Endothelial cell of umbilical vein (primary cell): ENCODE data around the gene HPGDS. TPM values are rescaled to one million over a fixed set of nuclear protein-coding genes. Genes with fewer than 3 reads are reported as not detected.

Source experiments
- BruUV-seq: library from RNA; stranded (reverse); fragments of 400-500 nt; replicated peaks from 2 replicates; lab custom pipeline; 2021; lab: Mats Ljungman, UMichigan
- CTCF ChIA-PET: fragments of 300-600, 350-600 bp; sonication (Branson Sonifier 250); formaldehyde crosslinking; loops from one replicate; lab custom pipeline; 2021; ENCODE audit warnings: antibody characterized with exemption, inconsistent platforms; lab: Charles Lee
- POLR2A ChIA-PET: fragments of 300-600, 350-600 bp; sonication (Branson Sonifier 250); formaldehyde crosslinking; loops from one replicate; lab custom pipeline; 2021; ENCODE audit warnings: antibody characterized with exemption, inconsistent platforms; lab: Charles Lee
- DNase-seq: peaks from one replicate; pipeline ENCODE4 v3.0.0-alpha.2; 2011; ENCODE audit warnings: low read depth, low spot score
- FAIRE-seq: peaks from 2 replicates; lab custom pipeline; 2011; peaks lifted over from hg19 to GRCh38; lab: Jason Lieb, UNC
- H2AFZ ChIP-seq: 2 replicates; pipeline ENCODE4 v1.6.0; 2012; ENCODE audit warnings: low read depth, low read length, control low read depth, inconsistent platforms
- H3K27ac ChIP-seq: 2 replicates; pipeline ENCODE4 v1.5.1; 2011; ENCODE audit warnings: low read depth, mild to moderate bottlenecking, control low read depth, low read length, moderate library complexity; ENCODE audit not compliant: insufficient read depth
- H3K27me3 ChIP-seq, 2 experiments: 2 replicates each; pipeline versions ENCODE4 v1.6.0 to v1.6.1; 2011; ENCODE audit warnings: low read length in 2 of 2, mixed read lengths in 1 of 2; ENCODE audit not compliant: control insufficient read depth in 2 of 2, insufficient read depth in 2 of 2
- H3K36me3 ChIP-seq, 2 experiments: 2 replicates in 1 of 2; 3 replicates in 1 of 2; pipeline ENCODE4 v1.5.1; 2011; ENCODE audit warnings: low read length in 2 of 2, mild to moderate bottlenecking in 1 of 2, moderate library complexity in 1 of 2; ENCODE audit not compliant: control insufficient read depth in 2 of 2, insufficient read depth in 2 of 2; ENCODE audit errors: extremely low read depth in 1 of 2
- H3K4me1 ChIP-seq: 3 replicates; pipeline ENCODE4 v1.5.1; 2011; ENCODE audit warnings: mild to moderate bottlenecking, low read length; ENCODE audit not compliant: control insufficient read depth, insufficient read depth; ENCODE audit errors: extremely low read depth
- H3K4me2 ChIP-seq: 2 replicates; pipeline ENCODE4 v1.6.1; 2011; ENCODE audit warnings: low read length, control low read depth, mixed read lengths; ENCODE audit not compliant: insufficient read depth
- H3K4me3 ChIP-seq, 3 experiments: fragments of 200-600 bp in 1 of 3; sonication (generic), shearing (Covaris generic) in 1 of 3; replicated peaks in 1 of 3; 2 replicates each; pipeline ENCODE4 v1.5.1; 2011 to 2016; ENCODE audit warnings: control low read depth in 3 of 3, low read length in 3 of 3, mild to moderate bottlenecking in 2 of 3, inconsistent platforms in 1 of 3, low read depth in 1 of 3, moderate library complexity in 1 of 3; ENCODE audit not compliant: insufficient read depth in 1 of 3
- H3K79me2 ChIP-seq: 2 replicates; pipeline ENCODE4 v1.6.0; 2012; ENCODE audit warnings: low read length, inconsistent platforms; ENCODE audit not compliant: control insufficient read depth, insufficient read depth
- H3K9ac ChIP-seq: replicated peaks from 2 replicates; pipeline ENCODE3; 2011; ENCODE audit warnings: low read length, control low read depth; ENCODE audit not compliant: insufficient read depth; ENCODE audit errors: extremely low read depth
- H3K9me1 ChIP-seq: replicated peaks from 3 replicates; pipeline ENCODE4 v1.6.0; 2011; ENCODE audit warnings: mild to moderate bottlenecking, low read length; ENCODE audit not compliant: control insufficient read depth, insufficient read depth; ENCODE audit errors: extremely low read depth
- H3K9me3 ChIP-seq: replicated peaks from 2 replicates; pipeline ENCODE4 v1.5.1; 2012; ENCODE audit warnings: low read length, inconsistent platforms; ENCODE audit not compliant: control insufficient read depth, insufficient read depth
- H4K20me1 ChIP-seq: replicated peaks from 2 replicates; pipeline ENCODE3; 2011; ENCODE audit warnings: mild to moderate bottlenecking, low read length; ENCODE audit not compliant: control insufficient read depth, insufficient read depth; ENCODE audit errors: extremely low read depth
- CTCF ChIP-seq, 2 donors: IDR thresholded peaks; 1 replicate in 1 of 2; 2 replicates in 1 of 2; pipeline ENCODE4 v1.5.1; 2011; ENCODE audit warnings: low read length in 2 of 2, mild to moderate bottlenecking in 2 of 2, moderate library complexity in 2 of 2, control low read depth in 1 of 2, inconsistent platforms in 1 of 2, low read depth in 1 of 2; ENCODE audit not compliant: insufficient read depth in 1 of 2; ENCODE audit errors: extremely low read depth in 1 of 2
- EZH2 ChIP-seq: IDR thresholded peaks from 2 replicates; pipeline ENCODE4 v1.6.1; 2012; ENCODE audit warnings: borderline replicate concordance, low read depth, mild to moderate bottlenecking, moderate library complexity, low read length, inconsistent platforms; ENCODE audit not compliant: severe bottlenecking
- FOS ChIP-seq: IDR thresholded peaks from 2 replicates; pipeline ENCODE4 v1.6.1; 2011; ENCODE audit warnings: mild to moderate bottlenecking, low read length, moderate library complexity, borderline replicate concordance; ENCODE audit not compliant: insufficient read depth
- GATA2 ChIP-seq: IDR thresholded peaks from 2 replicates; pipeline ENCODE4 v1.7.0; 2011; ENCODE audit warnings: low read depth, mild to moderate bottlenecking, moderate library complexity, mixed read lengths, low read length; ENCODE audit not compliant: insufficient read length, insufficient read depth
- JUN ChIP-seq: IDR thresholded peaks from 2 replicates; pipeline ENCODE4 v1.6.1; 2011; ENCODE audit warnings: borderline replicate concordance, low read depth; ENCODE audit not compliant: insufficient read length, insufficient read depth
- MAX ChIP-seq: IDR thresholded peaks from 2 replicates; pipeline ENCODE4 v1.6.1; 2011; ENCODE audit not compliant: insufficient read depth, insufficient read length
- MYC ChIP-seq: IDR thresholded peaks from one replicate; pipeline ENCODE4 v1.6.1; 2011; ENCODE audit warnings: mild to moderate bottlenecking, low read depth, low read length
- POLR2A ChIP-seq: IDR thresholded peaks from 2 replicates; pipeline ENCODE4 v1.6.1; 2012; ENCODE audit warnings: low read depth, mild to moderate bottlenecking, control low read depth, low read length
- POLR2AphosphoS5 ChIP-seq: IDR thresholded peaks from 2 replicates; pipeline ENCODE4 v1.6.1; 2012; ENCODE audit warnings: low read depth, mild to moderate bottlenecking, control low read depth, low read length, moderate library complexity; ENCODE audit not compliant: insufficient read depth
- dilution Hi-C: fragments of 300-500 bp; cut with MboI; formaldehyde crosslinking; loops from one replicate; pipeline ENCODE4 v1.15.0; 2019; ENCODE audit warnings: low sequenced_read_pairs; ENCODE audit not compliant: extremely low pct_ligation_motif_present
- intact Hi-C: fragments of 100-400 bp; cut with micrococcal nuclease; formaldehyde crosslinking; loops from one replicate; pipeline ENCODE4 v1.10.0; 2022
- polyA plus RNA-seq, 4 experiments: library from polyadenylated mRNA; depleted of rRNA in 3 of 4; stranded (reverse) in 3 of 4; unstranded in 1 of 4; fragments of >200 nt; gene quantifications; 2 replicates each; pipeline versions ENCODE4 v1.2.1 to v1.2.3, GENCODE V29; 2011 to 2012; ENCODE audit warnings: missing spikeins in 1 of 4
- total RNA-seq: library from RNA; stranded (reverse); gene quantifications from 2 replicates; pipeline ENCODE4 v1.2.3, GENCODE V29; 2021

The HPGDS gene
- total and polyA plus RNA-seq, 2 donors (not counting 3 experiments of a cell fraction or from before 2014, with no cell fraction given) = not detected

GRCh38 chr4:94377294-94377693, 34.7 kb upstream of the HPGDS start:
- Histone ChIP-seq H3K4me1 (no peaks in the 10 kb centered on the region), H3K9ac (no peak overlapping the region), H3K27ac (no peak overlapping the region), H3K4me3 (no peak overlapping the region), H4K20me1 (no peaks in the 10 kb centered on the region), H3K9me3 (no peaks in the 10 kb centered on the region), H3K4me2 (no peak overlapping the region), H3K79me2 (no peaks in the 10 kb centered on the region), H2AFZ (no peak overlapping the region), H3K9me1 (no peaks in the 10 kb centered on the region), H3K27me3 (no peaks in the 10 kb centered on the region), H3K36me3 (no peaks in the 10 kb centered on the region)
- no peak for DNase-seq
- dilution Hi-C loops = no loop called here
- ChIA-PET POLR2A (no interaction called here), CTCF (interaction anchor here (0.7 to 1.6 kb wide), 6 partner anchors 13 to 72 kb away, joined by 3 to 4 read pairs (median 4); no protein-coding TSS in a partner anchor)
- no peak for FAIRE-seq
- BruUV-seq = no TSS peak
- intact Hi-C loops = no loop called here
- TF ChIP-seq MYC (no peak), MAX (no peak), GATA2 (no peak), FOS (no peak), POLR2AphosphoS5 (no peak)

GRCh38 chr4:94375364-94375763, 32.7 kb upstream of the HPGDS start:
- no peak overlapping the region for H2AFZ ChIP-seq
- H3K36me3 ChIP-seq = no peaks in the 10 kb centered on the region
- H3K4me2 ChIP-seq = no peak overlapping the region
- H3K4me1 ChIP-seq = no peaks in the 10 kb centered on the region
- DNase-seq = no peak
- ChIA-PET POLR2A (no interaction called here), CTCF (no interaction called here)
- H3K9me3 ChIP-seq = no peaks in the 10 kb centered on the region
- BruUV-seq = no TSS peak
- H3K9ac ChIP-seq = no peak overlapping the region
- intact Hi-C loops = no loop called here
- no peak for TF ChIP-seq EZH2
- TF ChIP-seq JUN = no peak
- no peak for TF ChIP-seq FOS
- TF ChIP-seq MAX = no peak
- TF ChIP-seq POLR2A = no peak
- no peak for TF ChIP-seq POLR2AphosphoS5
- no peak for TF ChIP-seq CTCF (IDR thresholded peaks at IDR 0.05; ENCODE audit: extremely low read depth in 1 of 2, insufficient read depth in 1 of 2, low read depth in 1 of 2, low read length in 2 of 2)
- no peak for TF ChIP-seq GATA2
- no peak for TF ChIP-seq MYC
- dilution Hi-C loops = no loop called here
- no peak for FAIRE-seq
- H3K27me3 ChIP-seq = no peaks in the 10 kb centered on the region
- H3K27ac ChIP-seq = no peak overlapping the region
- H3K4me3 ChIP-seq = no peak overlapping the region
- H3K9me1 ChIP-seq = no peaks in the 10 kb centered on the region
- no peaks in the 10 kb centered on the region for H4K20me1 ChIP-seq
- H3K79me2 ChIP-seq = no peaks in the 10 kb centered on the region
